DLD1 (cell line): ENCODE measurements around the gene TRIP12.
"Not testable (repeated sequence)": the region's sequence is repeated elsewhere in the genome, so short reads cannot be mapped to it uniquely, and the experiment has no call there.

Experiments
- in situ Hi-C: cut with HindIII; loops from 2 replicates; pipeline ENCODE4 v1.10.0; 2017; ENCODE audit warnings: low sequenced_read_pairs

The TRIP12 gene

GRCh38 chr2:229879191-229879950 lies 42.4 kb downstream of the TRIP12 start:
- in situ Hi-C loops: no loop called here

- in situ Hi-C loops: no loop called here
Measured at GRCh38 chr2:229875549-229875948, 46.3 kb downstream of the TRIP12 start.

GRCh38 chr2:229874647-229875046 lies 47.2 kb downstream of the TRIP12 start:
- in situ Hi-C loops: no loop called here

- in situ Hi-C loops: no loop called here
Measured at GRCh38 chr2:229873123-229873581, 48.7 kb downstream of the TRIP12 start.

- in situ Hi-C loops: no loop called here
Measured at GRCh38 chr2:229870903-229871656, 50.7 kb downstream of the TRIP12 start.

GRCh38 chr2:229869226-229869625 lies 52.6 kb downstream of the TRIP12 start:
- in situ Hi-C loops: no loop called here

- in situ Hi-C loops: no loop called here
Measured at GRCh38 chr2:229868794-229869193, 53.0 kb downstream of the TRIP12 start.

GRCh38 chr2:229865033-229865432 lies 56.8 kb downstream of the TRIP12 start:
- in situ Hi-C loops: no loop called here

- in situ Hi-C loops: no loop called here
Measured at GRCh38 chr2:229861431-229861830, 60.4 kb downstream of the TRIP12 start.

- in situ Hi-C loops: no loop called here
Measured at GRCh38 chr2:229860334-229860733, 61.5 kb downstream of the TRIP12 start.

- in situ Hi-C loops: no loop called here
Measured at GRCh38 chr2:229858351-229858750, 63.5 kb downstream of the TRIP12 start.

GRCh38 chr2:229857634-229858033 lies 64.2 kb downstream of the TRIP12 start:
- in situ Hi-C loops: no loop called here

- in situ Hi-C loops: no loop called here
Measured at GRCh38 chr2:229856413-229856812, 65.4 kb downstream of the TRIP12 start.

- in situ Hi-C loops: no loop called here
Measured at GRCh38 chr2:229855116-229855515, 66.7 kb downstream of the TRIP12 start.

- in situ Hi-C loops: no loop called here
Measured at GRCh38 chr2:229852565-229852964, 69.2 kb downstream of the TRIP12 start.

- in situ Hi-C loops: no loop called here
Measured at GRCh38 chr2:229851870-229852269, 69.9 kb downstream of the TRIP12 start.

- in situ Hi-C loops: not testable (repeated sequence)
Measured at GRCh38 chr2:229850355-229851275, 71.2 kb downstream of the TRIP12 start.

- in situ Hi-C loops: no loop called here
Measured at GRCh38 chr2:229849073-229849472, 72.7 kb downstream of the TRIP12 start.

- in situ Hi-C loops: no loop called here
Measured at GRCh38 chr2:229843613-229844012, 78.2 kb downstream of the TRIP12 start.

- in situ Hi-C loops: no loop called here
Measured at GRCh38 chr2:229838729-229839128, 83.1 kb downstream of the TRIP12 start.

GRCh38 chr2:229836847-229837246 lies 85.0 kb downstream of the TRIP12 start:
- in situ Hi-C loops: no loop called here
